Skeletal muscle tissue (tissue), 4 donors: ENCODE results near the gene GNG13. TPM values are rescaled to one million over a fixed set of nuclear protein-coding genes. Genes with fewer than 3 reads are reported as not detected.
"Not testable (repeated sequence)": the region's sequence is repeated elsewhere in the genome, so short reads cannot be mapped to it uniquely, and the experiment has no call there.

Source experiments
- H3K27ac ChIP-seq: one replicate; pipeline ENCODE4 v1.7.0; 2013; ENCODE audit warnings: mild to moderate bottlenecking, low read depth, low read length, inconsistent platforms
- H3K27me3 ChIP-seq, 3 donors: one replicate each; pipeline ENCODE4 v1.7.0; 2013; ENCODE audit warnings: low read length in 3 of 3; ENCODE audit not compliant: control insufficient read depth in 3 of 3, insufficient read depth in 3 of 3
- H3K36me3 ChIP-seq, 3 donors: one replicate each; pipeline ENCODE4 v1.7.0; 2013; ENCODE audit warnings: low read length in 3 of 3; ENCODE audit not compliant: control insufficient read depth in 3 of 3, insufficient read depth in 3 of 3
- H3K4me1 ChIP-seq, 3 donors: one replicate each; pipeline ENCODE4 v1.7.0; 2013; ENCODE audit warnings: low read length in 3 of 3, mild to moderate bottlenecking in 3 of 3; ENCODE audit not compliant: control insufficient read depth in 3 of 3, insufficient read depth in 3 of 3
- H3K4me3 ChIP-seq, 3 donors: one replicate each; pipeline ENCODE4 v1.7.0; 2013; ENCODE audit warnings: low read length in 3 of 3
- H3K9ac ChIP-seq, 3 donors: one replicate each; pipeline ENCODE4 v1.7.0; 2013; ENCODE audit warnings: low read length in 3 of 3, mild to moderate bottlenecking in 3 of 3, moderate library complexity in 2 of 3, low read depth in 1 of 3
- H3K9me3 ChIP-seq, 3 donors: one replicate each; pipeline ENCODE4 v1.7.0; 2013; ENCODE audit warnings: low read length in 3 of 3; ENCODE audit not compliant: control insufficient read depth in 3 of 3
- total RNA-seq: library from RNA; depleted of rRNA; stranded (reverse); fragments of >200 nt; gene quantifications from one replicate; pipeline ENCODE4 v1.2.3, GENCODE V29; 2014
- donor health status: Osteomylitis.

GNG13 gene
- total RNA-seq, 1 donor from 2014 or later: not detected

DNA sequence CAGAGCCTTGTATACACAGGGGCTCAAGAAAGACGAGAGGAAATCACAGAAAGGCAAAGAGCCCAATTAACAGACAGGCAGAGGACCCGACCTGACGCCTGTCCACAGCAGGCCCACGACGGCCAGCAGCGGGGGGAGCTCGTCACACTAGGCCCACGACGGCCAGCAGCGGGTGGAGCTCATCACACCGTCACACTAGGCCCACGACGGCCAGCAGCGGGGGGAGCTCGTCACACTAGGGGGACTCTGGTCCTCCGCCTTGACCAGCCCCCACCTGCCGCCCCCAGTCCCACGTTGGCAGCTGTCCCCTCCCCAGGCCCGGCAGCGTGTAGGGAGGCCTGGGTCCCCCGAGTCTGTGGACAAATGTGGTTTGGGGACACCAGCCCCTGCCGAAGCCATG lies 23.7 kb upstream of the GNG13 start:
- Histone ChIP-seq H3K27me3 (peaks cover 44 to 57% (median 54%) of the 10 kb centered on the region in 3 donors), H3K4me3 (no peak overlapping the region), H3K4me1 (peaks cover 3 to 5% (median 3%) of the 10 kb centered on the region in 3 donors)

DNA sequence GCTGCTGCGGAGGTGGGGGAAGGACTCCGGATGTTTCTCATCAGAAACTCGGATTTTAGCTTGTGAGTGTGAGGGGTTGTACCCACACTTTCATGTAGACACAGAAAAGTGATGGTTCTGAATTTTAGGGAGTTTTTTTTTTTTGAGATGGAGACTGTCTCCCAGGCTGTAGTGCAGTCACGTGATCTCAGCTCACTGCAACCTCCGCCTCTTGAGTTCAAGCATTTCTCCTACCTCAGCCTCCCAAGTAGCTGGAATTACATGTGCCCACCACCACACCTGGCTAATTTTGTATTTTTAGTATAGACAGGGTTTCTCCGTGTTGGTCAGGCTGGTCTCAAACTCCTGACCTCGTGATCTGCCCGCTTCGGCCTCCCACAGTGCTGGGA lies 22.4 kb upstream of the GNG13 start:
- no peak overlapping the region for H3K27ac ChIP-seq
- H3K4me1 ChIP-seq: peaks cover 3 to 5% (median 3%) of the 10 kb centered on the region in 3 donors
- H3K36me3 ChIP-seq: no peaks in the 10 kb centered on the region
- no peak overlapping the region for H3K9ac ChIP-seq
- H3K4me3 ChIP-seq: no peak overlapping the region
- no peaks in the 10 kb centered on the region for H3K9me3 ChIP-seq
- peaks cover 56 to 67% (median 64%) of the 10 kb centered on the region in 3 donors for H3K27me3 ChIP-seq

More for the DNA sequence above, 23.7 kb upstream of the GNG13 start:
- Histone ChIP-seq H3K36me3 (no peaks in the 10 kb centered on the region), H3K27ac (no peak overlapping the region), H3K9me3 (no peaks in the 10 kb centered on the region), H3K9ac (no peak overlapping the region)

- Histone ChIP-seq H3K9ac (no peak overlapping the region), H3K27me3 (peaks cover 58 to 69% (median 68%) of the 10 kb centered on the region in 3 donors), H3K4me3 (no peak overlapping the region), H3K9me3 (no peaks in the 10 kb centered on the region), H3K4me1 (peaks cover 3 to 5% (median 3%) of the 10 kb centered on the region in 3 donors), H3K27ac (no peak overlapping the region), H3K36me3 (no peaks in the 10 kb centered on the region)
Measured at GRCh38 chr16:822174-822908, 21.8 kb upstream of the GNG13 start.

DNA sequence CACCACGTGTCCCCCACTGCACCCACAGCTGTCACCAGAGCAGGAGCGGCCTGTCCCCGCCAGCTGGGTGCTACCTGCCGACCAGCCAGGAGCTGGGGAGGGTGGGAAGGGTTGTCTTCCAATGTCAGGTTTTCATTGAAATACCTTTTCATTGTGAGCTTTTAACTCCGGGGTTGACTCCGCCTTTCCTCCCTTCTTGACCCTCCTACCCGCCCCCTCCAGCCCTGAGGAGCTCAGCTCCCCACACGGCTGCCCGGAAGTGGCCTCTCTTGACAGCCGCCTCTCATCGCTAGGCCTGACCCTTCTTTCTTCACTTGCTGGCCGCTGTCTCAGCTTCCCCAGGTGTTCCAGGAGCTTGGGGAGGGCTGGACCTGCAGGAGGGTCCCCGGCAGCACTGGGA lies 21.2 kb upstream of the GNG13 start:
- Histone ChIP-seq H3K27ac (no peak overlapping the region), H3K36me3 (no peaks in the 10 kb centered on the region), H3K9ac (no peak overlapping the region), H3K4me3 (no peak overlapping the region), H3K9me3 (no peaks in the 10 kb centered on the region), H3K27me3 (peaks cover 62 to 72% (median 68%) of the 10 kb centered on the region in 3 donors), H3K4me1 (peaks cover 3 to 5% (median 3%) of the 10 kb centered on the region in 3 donors)

- Histone ChIP-seq H3K27ac (no peak overlapping the region), H3K36me3 (no peaks in the 10 kb centered on the region), H3K27me3 (peaks cover 63 to 74% (median 70%) of the 10 kb centered on the region in 3 donors), H3K4me3 (no peak overlapping the region), H3K9ac (no peak overlapping the region), H3K4me1 (peaks cover 3 to 5% (median 3%) of the 10 kb centered on the region in 3 donors), H3K9me3 (no peaks in the 10 kb centered on the region)
Measured at GRCh38 chr16:820748-821147, 20.2 kb upstream of the GNG13 start.

- not testable (repeated sequence) for H3K4me3 ChIP-seq, H3K36me3 ChIP-seq, H3K27ac ChIP-seq, H3K9ac ChIP-seq, H3K9me3 ChIP-seq, H3K4me1 ChIP-seq
- H3K27me3 ChIP-seq: peaks cover 59 to 71% (median 67%) of the 10 kb centered on the region in 3 donors
Measured at GRCh38 chr16:820044-820408, 19.5 kb upstream of the GNG13 start.

GRCh38 chr16:819336-820043 lies 19.0 kb upstream of the GNG13 start:
- Histone ChIP-seq H3K4me3 (no peak overlapping the region), H3K4me1 (no peaks in the 10 kb centered on the region), H3K9me3 (no peaks in the 10 kb centered on the region), H3K36me3 (no peaks in the 10 kb centered on the region), H3K27me3 (peaks cover 55 to 66% (median 63%) of the 10 kb centered on the region in 3 donors), H3K27ac (no peak overlapping the region), H3K9ac (no peak overlapping the region)

GRCh38 chr16:818592-818991 lies 18.1 kb upstream of the GNG13 start:
- H3K27me3 ChIP-seq: peaks cover 57 to 68% (median 64%) of the 10 kb centered on the region in 3 donors
- no peak overlapping the region for H3K9ac ChIP-seq

GRCh38 chr16:818132-818531 lies 17.6 kb upstream of the GNG13 start:
- no peak overlapping the region for H3K9ac ChIP-seq
- H3K36me3 ChIP-seq: no peaks in the 10 kb centered on the region
- H3K9me3 ChIP-seq: no peaks in the 10 kb centered on the region
- H3K4me1 ChIP-seq: no peaks in the 10 kb centered on the region
- no peak overlapping the region for H3K27ac ChIP-seq
- H3K4me3 ChIP-seq: no peak overlapping the region
- peaks cover 61 to 72% (median 64%) of the 10 kb centered on the region in 3 donors for H3K27me3 ChIP-seq

More at GRCh38 chr16:818592-818991, 18.1 kb upstream of the GNG13 start:
- Histone ChIP-seq H3K4me3 (no peak overlapping the region), H3K36me3 (no peaks in the 10 kb centered on the region), H3K27ac (no peak overlapping the region), H3K9me3 (no peaks in the 10 kb centered on the region), H3K4me1 (no peaks in the 10 kb centered on the region)
